HG03565 (cell line): ENCODE data around the gene ANAPC2.

ENCODE experiments used
- ATAC-seq: cut with Tn5 transposase; IDR thresholded peaks from one replicate; pipeline ENCODE4 v1.9.1; 2021; ENCODE audit warnings: mild to moderate bottlenecking, moderate library complexity; ENCODE audit not compliant: unreplicated experiment

The ANAPC2 gene

DNA sequence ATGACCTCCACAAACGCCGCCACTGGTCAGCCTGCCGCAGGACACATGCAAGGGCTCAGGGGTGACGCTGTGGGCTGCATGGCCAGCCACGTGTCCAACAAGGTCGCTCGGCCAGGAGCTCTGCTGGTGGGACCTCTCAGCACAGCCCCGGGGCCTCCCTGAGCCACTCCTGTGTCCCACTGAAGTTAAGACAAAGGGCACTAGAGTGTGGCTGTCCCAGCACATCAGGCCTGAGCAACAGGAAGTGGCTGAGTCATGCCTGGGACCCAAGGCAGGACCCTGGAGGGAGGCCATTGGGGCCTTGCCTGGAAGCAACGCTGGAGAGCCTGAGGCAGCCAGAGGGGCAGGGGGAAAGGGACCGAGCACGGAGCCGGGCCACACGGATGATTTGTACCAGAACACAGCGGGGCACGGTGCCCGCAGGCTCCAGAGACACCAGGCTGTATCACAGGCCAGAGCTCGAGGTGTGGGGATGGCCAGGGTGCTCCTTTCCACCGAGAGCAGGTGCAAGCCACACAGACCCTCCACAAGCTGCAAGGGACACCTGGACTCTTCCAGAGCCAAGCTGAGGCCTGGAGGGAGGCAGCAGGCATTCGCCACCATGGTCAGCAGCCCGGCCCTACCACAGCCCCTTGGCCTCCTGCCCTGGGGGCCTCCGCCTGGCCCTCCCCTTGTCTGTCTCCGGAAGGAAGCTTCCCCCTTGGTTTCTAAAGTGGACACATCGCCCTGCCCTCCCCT, 10.0 kb downstream of the ANAPC2 start:
- ATAC-seq: no peak

DNA sequence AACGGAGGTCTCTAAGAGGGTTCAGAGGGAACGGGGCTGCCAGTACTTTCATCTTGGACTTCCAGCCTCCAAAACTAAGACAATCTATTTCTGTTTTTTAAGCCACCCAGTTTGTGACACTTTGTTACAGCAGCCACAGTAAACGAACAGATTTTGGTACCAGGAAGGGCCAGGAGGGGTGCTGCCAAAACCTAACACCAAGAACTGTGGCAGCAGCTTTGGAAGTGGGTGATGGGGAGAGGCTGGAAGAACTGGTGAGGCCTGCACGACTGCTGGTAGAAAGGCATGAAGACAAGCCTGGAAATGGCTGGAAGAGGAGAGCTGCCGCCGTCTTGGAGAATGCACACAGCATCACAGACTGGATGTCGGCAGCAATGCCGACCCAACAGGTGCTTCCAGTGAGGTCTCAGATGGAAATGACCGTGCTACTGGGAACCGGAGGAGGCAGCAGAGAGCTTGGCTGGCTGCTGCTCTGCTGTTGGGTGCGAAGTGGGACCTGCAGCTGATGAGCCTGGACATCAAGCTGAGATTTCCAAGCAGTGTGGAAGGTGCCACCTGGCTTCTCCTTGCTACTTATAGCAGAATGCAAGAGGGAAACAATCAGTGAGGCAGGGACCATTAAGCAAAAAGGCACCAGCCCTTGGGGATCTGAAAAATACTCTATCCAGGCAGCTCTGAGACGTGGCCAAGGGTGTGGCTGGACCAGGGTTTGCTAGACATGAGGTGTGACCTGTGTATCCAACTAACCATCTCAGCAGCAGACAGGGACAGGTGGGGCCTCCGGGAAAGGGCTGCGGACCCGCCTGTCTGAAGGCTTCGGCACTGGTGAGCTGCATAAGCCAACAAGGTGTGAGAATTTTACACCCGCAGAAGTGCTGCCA, 11.8 kb downstream of the ANAPC2 start:
- no peak for ATAC-seq

DNA sequence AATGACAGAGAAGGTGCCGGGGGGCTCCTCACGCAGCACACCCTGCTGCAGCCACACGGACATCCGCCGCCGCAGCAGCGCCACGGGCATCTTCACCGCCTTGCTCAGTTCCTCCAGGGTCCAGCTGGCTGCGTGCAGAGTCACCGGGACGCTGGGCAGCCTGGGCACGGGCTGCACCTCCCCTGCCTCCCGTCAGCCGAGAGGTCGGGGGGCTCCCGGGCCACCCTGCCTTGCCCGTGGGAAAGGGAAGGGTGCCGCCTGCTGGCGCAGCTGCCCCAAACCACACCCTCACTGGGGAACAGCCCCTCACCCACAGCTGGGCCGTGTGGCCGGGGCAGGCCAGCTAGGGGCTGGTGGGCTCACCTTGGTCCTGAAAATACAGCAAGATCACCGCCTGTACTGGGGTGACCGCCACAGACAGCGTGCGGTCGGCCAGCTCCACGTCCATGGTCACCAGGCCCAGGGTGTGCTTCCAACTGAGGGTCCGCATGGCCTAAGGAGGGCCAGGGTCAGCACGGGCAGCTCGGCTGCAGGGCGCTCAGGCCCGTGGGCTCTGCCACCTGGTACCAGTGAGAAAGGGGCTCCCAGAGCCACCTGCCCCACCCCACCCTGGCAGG, 12.9 kb downstream of the ANAPC2 start:
- no peak for ATAC-seq

DNA sequence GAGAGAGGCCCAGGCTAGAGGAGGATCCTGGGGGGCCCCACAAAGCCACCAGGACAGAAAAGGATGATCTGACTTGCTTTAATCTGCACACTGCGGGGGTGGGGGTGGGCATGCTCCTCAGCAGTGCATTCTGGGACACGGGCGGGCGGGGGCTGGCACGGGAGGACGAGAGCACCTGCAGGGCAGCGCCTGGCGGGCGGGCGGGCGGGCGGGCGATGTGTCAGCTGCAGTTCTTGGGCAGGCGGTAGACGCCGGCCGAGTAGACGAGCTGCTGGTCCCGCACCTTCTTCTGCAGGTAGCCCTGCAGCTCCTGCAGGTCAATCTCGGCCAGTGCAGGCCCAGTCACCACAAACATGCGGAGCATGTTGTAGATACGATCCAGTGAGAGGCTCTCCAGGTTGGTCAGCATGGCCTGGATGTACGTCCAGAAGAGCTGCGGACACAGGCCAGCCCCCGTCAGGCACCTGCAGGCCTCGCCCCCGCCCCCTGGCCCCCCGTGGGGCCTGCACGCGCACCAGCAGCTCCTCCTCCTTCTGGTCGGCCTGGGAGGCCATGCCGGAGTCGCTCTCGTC, 13.6 kb downstream of the ANAPC2 start:
- ATAC-seq: no peak

DNA sequence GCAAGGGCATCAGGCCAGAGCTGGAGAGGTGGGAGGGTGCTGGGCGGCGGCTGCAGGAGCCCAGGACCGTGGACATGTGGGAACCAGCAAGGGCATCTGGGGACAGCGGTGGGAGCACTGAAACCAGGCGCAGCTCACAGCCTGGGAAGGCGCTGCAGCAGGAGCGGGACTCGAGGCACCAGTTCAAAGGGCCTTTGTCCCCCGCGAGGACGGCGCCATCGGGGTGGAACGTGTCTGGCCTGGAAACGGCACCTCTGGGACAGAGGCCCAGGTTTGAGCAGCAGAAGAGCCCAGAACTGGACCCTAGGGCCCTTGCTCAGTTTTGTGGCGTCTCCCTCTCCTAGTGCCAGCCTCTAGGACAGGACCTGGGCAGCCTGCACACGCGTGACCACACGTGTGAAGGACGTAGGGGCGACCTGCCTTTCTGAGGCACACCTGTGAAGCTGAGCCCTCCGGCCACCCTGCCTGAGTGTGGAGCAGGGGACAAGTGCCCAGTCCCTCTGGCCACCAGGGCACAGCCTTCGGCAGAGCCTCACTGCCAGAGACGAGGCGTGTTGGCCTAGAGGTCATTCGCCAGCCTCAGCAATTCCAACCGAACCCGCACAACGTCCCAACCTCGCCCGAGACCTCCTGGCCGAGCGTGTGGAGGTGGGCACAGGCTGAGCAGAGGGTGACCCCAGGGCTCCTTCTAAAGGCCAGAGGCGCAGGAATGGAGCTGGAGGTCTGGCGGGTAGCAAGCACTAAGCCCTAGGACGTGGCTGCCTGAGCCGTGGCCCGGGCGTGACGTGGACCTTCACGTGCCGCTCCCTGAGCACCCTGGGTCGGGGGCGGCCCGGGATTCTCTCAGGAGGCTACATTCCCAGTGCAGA, 14.3 kb downstream of the ANAPC2 start:
- no peak for ATAC-seq

DNA sequence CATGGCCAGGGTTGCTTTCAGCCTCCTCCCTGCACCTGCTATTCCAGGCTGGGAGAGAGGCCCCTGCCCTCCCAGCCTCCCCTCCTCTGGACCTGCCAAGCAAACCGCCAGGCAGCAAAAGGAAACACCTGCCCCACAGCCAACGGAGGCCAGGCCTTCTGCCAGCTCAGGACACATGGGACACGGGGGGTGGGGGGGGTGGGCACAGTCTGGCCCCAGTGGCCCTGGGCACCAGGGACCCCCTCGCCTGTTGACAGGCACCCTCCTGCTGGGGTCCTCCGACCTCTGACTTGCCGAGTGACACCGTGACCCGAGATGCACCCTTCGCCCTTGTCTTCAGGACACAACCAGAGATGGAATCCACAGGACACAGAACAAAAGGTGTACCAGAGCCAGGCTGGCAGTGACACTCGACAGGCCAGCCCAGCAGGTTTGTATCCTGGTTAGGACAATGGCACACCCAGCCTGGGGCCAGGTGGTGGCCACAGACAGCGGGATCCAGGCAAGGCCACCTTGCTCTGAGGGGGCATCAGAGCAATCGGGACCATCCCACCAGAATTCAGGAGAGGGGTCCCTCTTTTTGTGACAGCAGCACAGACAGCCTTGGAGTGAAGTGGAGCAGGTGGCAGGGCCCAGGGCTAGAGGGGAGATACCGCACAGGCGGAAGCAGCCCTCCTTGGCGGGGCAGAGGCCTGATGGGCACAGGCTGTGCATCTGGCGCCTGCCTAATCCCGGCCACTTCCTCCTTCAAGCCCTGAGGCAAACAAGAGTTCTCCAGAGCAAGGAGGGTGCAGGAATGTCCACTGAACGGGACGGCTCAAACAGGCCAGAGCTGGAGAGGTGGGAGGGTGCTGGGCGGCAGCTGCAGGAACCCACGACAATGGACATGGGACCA, 15.2 kb downstream of the ANAPC2 start:
- no peak for ATAC-seq

DNA sequence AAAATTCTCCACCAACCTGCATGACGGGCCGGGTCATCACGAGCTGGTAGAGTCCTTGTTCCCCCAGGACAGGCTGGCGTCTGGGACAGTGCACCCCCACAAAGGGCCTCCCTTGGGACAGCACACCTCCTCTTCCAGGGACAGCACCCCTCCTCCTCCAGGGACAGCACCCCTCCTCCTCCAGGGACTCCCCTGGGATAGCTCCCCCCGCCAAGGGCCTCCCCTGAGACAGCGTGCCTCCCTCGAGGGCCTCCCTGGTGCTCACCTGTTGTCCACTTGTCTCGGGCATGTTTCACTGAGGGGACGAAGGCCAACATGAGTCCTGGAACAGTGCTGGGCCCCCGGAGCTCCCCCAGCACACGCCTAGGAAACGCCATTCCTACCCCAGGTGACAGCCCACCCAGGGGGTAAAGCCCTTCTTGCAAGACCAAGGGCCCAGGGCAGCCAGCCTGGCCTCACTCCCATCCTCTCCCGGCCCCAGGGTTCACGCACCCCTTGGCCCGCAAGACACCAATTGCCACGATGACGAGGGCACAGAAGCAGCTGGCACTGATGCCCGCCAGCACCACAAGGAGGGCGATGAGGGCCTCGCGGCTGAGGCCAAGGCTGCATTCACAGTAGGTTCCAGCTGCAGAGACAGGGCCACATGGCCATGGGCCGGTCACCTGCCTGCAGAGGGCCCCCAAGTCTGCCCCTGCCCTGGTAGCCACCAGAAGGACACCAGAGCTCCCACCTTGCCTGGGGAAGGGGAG, 17.0 kb downstream of the ANAPC2 start:
- ATAC-seq: no peak

DNA sequence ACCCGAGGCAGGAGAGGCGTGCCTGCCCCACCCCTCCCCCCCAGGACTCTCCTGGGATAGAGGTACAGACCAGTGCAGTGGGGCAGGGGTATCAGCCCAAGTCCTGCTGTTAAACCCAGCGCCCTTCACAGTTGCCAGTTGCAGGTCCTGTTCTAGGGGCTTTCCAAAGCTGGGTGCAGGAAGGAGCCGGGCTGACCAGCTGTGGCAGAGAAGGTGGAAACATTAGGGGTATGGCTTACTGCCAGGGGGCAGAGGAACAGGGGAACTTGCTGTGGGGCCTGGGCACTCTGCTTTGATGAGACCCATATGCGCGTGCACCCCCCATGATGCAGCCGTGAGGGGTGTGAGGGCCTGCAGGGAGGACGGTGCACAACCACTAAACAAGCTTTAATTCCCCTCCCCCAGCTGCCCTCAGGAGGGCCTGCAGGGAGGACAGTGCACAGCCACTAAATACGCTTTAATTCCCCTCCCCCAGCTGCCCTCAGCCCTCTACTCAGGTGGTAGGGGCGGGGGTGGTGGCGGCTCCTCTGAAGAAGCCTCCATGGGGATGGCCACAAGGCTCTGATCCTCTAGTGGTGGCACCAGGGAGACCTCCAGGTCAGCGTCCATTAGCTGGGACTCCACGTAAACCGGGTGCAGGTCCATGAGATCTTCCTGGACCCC, 17.7 kb downstream of the ANAPC2 start:
- ATAC-seq: no peak

DNA sequence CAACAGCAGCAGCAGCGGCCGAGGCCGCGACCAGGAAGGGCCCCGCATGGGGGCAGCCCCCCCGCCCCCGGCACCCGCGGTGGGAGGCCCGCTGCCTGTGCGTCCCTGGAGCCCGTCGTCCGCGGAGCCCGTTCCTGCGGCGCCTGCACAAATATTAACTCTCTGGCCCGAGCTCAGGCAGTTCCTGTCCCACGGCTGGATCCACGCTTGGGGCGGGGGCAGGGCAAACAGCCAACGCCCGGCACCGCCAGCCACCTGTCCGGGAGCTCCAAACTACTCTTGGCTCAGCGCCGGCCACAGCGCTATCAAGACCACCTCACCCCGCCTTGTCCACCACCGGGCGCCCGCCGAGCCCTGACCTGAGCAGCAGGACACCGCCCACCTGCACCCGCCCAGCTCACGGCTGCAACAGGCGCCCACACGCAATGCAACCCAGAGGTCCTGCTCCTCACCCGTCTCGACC, 18.4 kb downstream of the ANAPC2 start, which contains the start of gene LRRC26:
LRRC26 (minus strand) TSS at position 156 of the 463 bp plus-strand sequence; CDS start at position 48, 108 bp downstream.
- ATAC-seq: no peak

DNA sequence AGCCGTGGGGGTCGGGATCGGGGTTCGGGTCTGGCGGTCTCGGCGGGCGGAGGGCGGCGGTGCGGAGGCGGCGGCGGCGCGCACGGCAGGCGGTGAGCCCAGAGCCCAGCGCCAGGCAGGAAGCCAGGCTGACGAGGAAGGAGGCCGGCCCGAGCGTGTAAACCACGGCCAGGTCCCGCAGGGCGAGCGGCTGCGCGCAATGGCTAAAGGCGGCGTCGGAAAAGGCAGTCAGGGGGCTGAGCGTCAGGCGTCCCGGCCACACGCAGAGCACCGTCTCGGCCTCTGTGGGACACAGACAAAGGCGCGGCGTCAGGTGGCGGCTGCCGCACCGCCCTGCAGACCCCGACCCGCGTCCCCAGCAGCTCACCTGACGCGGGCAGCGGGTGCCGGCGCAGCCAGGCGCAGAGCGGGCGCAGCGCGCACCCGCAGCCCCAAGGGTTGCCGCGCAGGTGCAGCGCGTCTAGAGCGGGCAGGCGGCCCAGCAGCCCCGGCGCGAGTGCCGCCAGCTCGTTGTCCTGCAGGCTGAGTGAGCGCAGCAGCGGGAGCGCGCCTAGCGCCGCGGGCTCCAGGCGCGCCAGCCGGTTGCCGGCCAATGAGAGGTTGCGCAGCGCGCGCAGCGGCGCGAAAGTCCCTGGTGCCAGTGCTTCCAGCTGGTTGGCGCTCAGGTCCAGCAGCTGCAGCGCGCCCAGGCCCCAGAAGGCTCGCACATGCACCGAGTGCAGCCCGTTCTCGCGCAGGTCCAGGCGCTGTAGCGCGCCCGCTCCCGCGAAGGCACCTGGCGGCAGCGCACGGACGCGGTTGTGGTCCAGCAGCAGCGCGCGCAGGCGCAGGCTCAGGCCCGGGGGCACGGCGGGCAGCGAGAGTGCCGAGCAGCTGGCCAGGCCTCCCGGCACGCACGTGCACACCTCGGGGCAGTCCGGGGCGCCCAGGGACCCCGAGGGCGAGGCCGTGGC, 19.2 kb downstream of the ANAPC2 start:
- no peak for ATAC-seq

DNA sequence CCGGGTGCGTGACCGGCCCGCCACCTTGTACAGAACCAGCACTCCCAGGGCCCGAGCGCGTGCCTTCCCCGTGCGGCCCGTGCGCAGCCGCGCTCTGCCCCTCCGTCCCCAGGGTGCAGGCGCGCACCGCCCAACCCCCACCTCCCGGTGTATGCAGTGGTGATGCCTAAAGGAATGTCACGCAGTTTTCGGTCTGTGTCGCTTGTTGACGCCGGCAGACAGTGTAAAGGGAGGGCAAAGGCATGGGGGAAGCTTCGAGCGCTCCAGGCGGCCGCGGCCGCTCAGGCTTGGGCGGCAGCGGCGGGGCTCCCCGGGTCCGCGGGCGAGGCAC, 19.8 kb downstream of the ANAPC2 start:
- ATAC-seq: no peak

DNA sequence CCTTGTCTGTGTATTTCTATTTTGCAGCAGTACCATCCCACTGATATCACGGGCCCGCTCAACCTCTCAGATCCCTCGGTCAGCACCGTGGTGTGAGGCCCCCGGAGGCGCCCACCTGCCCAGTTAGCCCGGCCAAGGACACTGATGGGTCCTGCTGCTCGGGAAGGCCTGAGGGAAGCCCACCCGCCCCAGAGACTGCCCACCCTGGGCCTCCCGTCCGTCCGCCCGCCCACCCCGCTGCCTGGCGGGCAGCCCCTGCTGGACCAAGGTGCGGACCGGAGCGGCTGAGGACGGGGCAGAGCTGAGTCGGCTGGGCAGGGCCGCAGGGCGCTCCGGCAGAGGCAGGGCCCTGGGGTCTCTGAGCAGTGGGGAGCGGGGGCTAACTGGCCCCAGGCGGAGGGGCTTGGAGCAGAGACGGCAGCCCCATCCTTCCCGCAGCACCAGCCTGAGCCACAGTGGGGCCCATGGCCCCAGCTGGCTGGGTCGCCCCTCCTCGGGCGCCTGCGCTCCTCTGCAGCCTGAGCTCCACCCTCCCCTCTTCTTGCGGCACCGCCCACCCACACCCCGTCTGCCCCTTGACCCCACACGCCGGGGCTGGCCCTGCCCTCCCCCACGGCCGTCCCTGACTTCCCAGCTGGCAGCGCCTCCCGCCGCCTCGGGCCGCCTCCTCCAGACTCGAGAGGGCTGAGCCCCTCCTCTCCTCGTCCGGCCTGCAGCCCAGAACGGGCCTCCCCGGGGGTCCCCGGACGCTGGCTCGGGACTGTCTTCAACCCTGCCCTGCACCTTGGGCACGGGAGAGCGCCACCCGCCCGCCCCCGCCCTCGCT, 20.4 kb downstream of the ANAPC2 start:
- ATAC-seq: no peak

DNA sequence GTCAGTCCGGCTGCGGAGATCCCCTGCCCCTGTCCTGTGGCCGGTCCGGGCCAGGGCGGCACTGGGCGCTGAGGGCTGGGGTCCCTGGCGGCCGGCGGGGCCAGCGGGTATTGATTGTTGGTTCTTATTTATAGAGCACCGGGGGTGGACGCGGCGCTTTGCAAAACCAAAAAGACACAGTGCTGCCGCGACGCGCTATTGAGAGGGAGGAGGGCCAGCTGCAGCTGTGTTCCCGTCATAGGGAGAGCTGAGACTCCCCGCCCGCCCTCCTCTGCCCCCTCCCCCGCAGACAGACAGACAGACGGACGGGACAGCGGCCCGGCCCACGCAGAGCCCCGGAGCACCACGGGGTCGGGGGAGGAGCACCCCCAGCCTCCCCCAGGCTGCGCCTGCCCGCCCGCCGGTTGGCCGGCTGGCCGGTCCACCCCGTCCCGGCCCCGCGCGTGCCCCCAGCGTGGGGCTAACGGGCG, 21.0 kb downstream of the ANAPC2 start:
- no peak for ATAC-seq

DNA sequence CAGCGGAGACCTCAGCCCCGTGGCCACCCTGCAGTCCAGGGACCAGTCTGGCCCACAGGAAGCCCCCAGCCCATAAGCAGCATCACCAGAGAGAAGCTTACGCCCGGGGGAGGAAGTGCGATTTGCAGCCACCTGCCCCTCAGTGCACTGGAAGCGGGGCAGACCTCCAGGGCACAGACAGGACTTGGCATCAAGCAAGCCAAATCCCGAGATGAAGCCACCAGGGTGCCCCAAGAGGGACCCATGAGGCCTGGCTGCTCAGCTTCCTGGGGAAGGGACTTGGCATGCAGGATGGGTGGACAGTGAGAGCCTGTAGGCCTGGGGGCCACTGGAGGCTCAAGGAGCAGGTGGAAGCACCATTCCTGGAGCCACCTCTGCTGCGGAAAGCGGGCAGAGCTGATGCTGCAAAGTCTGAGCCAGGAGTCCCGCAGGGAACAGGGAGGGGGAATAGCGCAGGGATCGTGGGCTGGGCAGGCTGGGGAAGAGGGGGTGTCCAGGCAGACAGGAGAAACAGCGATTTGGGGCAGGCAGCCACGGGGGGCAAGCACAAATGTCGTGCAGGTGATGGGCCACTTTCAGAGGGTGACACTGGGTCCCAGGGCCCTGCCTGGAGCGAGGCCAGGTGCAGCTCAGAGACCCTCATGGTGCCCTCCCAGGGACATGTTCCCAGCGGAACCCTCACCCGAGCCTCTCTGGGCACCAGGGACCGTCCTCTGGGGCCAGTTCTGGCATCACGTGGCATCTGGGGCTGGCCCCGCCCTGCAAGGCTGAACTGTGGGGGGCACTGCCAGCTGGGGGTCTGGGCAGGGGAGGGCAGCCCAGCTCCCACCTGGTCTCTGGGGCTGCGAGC, 21.8 kb downstream of the ANAPC2 start:
- no peak for ATAC-seq

DNA sequence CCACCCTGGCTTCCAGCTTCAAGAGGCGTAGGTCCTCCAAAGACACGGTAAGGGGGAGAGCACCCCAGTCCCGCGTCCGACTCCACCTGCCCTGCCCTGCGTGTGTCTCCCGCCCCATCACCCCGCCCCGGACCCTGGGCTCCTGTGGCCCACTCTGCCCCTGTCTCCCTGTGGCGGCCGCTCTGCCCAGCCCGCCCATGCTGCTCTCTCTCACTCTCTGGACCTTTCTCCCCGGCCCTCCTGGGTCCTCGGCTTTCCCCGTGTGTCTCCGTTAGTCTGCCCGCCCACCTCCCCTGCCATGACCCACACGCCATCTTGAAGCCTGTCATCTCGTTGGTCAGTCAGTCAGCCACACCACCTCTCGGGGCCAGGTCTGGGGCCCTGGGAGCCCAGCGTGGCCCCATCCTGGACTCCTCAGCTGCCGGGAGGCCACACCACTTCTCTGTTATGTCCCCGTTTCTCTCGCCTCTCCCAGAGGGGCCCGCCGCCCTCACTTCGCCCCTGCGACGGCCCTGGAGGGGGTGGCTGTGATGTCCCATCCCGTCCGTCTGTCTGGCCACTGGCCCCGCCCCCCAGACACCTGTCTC, 23.0 kb downstream of the ANAPC2 start:
- ATAC-seq: no peak
